ENCODE results near the gene ADORA2B. TPM values are rescaled to one million over a fixed set of nuclear protein-coding genes. Genes with fewer than 3 reads are reported as not detected.

Gene ADORA2B
- total RNA-seq, 1 donor from 2014 or later = 4.0 TPM

DNA sequence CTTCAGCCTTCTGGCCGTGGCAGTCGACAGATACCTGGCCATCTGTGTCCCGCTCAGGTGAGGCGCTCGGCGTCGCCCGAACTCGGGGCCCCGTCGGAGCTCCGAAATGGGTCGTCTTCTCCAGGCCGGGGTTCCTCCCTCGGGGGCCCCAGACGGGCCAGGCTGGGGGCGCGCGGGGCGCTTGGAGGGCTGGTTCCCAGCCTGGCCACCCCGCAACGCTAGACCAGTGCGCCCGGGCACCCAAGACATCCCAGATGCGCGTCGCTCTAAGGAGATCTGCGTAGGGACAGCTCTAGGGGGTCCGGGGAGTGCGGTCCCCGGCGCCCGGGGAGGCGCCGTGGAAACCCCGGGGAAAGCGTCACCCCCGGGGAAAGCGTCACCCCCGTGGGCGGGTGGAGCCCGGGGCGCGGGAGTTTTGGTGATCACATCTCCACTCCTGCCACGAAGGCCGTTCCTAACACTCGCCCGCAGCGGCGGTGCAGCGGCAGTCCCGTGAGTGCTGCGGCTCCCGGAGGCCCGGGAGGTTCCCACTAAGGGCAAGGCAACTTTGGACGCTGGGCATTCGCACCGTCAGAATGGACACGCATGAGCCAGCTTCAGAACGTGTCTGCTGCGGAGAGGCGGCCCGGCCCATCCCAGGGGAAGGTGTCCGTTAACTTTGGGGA is 729 bp downstream of the ADORA2B start:
- Histone ChIP-seq H3K79me2 (ENCODE audit: insufficient read depth, low read length) (peaks cover 51% of the 10 kb centered on the region), H3K4me2 (ENCODE audit: low read length) (peak overlapping the region; percentile 100), H3K27me3 (ENCODE audit: insufficient read depth, low read length) (no peaks in the 10 kb centered on the region), H3K4me3 (ENCODE audit: insufficient read depth, low read depth, low read length) (peak overlapping the region; percentile 90), H3K36me3 (ENCODE audit: insufficient read depth, low read length) (no peaks in the 10 kb centered on the region), H3K27ac (ENCODE audit: low read depth, low read length) (peak overlapping the region; percentile 84), H3K9me3 (ENCODE audit: insufficient read depth, low read depth, low read length) (no peaks in the 10 kb centered on the region), H2AFZ (ENCODE audit: low read depth, low read length) (peak overlapping the region; percentile 99), H3K9ac (ENCODE audit: low read length) (peak overlapping the region; percentile 94), H3K4me1 (ENCODE audit: insufficient read depth, low read length) (peaks cover 33% of the 10 kb centered on the region), H4K20me1 (ENCODE audit: insufficient read depth, low read length) (peaks cover 19% of the 10 kb centered on the region)
- Mint-ChIP-seq H3K36me3 (ENCODE audit: low read depth, unreplicated experiment) (peaks cover 2% of the 10 kb centered on the region), H3K4me1 (ENCODE audit: low read depth, unreplicated experiment) (peaks cover 8% of the 10 kb centered on the region), H3K27ac (ENCODE audit: unreplicated experiment) (no peak overlapping the region), H3K4me3 (ENCODE audit: unreplicated experiment) (peak overlapping the region; percentile 85), H3K9me3 (ENCODE audit: unreplicated experiment) (peaks cover 2% of the 10 kb centered on the region), H3K27me3 (ENCODE audit: low read depth, unreplicated experiment) (peaks cover 18% of the 10 kb centered on the region)
- DNase-seq (ENCODE audit: low read depth) = no peak
- TF ChIP-seq, protein P1, sequence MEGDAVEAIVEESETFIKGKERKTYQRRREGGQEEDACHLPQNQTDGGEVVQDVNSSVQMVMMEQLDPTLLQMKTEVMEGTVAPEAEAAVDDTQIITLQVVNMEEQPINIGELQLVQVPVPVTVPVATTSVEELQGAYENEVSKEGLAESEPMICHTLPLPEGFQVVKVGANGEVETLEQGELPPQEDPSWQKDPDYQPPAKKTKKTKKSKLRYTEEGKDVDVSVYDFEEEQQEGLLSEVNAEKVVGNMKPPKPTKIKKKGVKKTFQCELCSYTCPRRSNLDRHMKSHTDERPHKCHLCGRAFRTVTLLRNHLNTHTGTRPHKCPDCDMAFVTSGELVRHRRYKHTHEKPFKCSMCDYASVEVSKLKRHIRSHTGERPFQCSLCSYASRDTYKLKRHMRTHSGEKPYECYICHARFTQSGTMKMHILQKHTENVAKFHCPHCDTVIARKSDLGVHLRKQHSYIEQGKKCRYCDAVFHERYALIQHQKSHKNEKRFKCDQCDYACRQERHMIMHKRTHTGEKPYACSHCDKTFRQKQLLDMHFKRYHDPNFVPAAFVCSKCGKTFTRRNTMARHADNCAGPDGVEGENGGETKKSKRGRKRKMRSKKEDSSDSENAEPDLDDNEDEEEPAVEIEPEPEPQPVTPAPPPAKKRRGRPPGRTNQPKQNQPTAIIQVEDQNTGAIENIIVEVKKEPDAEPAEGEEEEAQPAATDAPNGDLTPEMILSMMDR (IDR thresholded peaks at IDR 0.05; ENCODE audit: insufficient read depth, low read depth, low read length) = no peak
- no peak for TF ChIP-seq EZH2 (IDR thresholded peaks at IDR 0.05; ENCODE audit: insufficient read depth, low read length)
- no peak for FAIRE-seq

DNA sequence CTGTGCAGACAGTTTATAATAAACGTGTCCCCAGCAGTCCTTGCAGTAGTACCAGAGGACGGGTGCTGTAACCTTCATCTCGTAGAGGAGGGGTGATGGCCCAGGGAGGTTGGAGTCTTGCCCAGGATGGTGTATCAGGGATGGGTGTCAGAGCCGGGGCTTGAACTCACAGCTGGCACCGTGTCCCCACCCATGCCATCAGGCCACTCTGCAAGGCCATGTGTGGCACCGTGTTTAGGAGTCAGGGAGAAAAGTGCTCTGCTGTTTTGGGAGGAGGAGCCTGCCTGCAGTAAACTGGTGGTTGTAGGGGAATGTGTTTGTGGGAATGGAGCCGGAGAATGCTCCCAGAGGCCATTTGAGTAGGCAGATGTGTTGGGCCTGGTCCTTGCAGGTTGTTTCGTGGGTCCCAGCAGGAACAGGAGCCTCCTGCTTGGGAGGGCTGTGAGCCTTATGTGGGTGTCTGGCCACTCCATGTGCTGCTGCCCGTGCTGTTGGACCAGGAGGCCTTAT is 1.7 kb downstream of the ADORA2B start:
- Histone ChIP-seq H3K36me3 (ENCODE audit: insufficient read depth, low read length) (no peaks in the 10 kb centered on the region), H3K27ac (ENCODE audit: low read depth, low read length) (peak overlapping the region; percentile 84), H3K9ac (ENCODE audit: low read length) (peak overlapping the region; percentile 94), H3K9me3 (ENCODE audit: insufficient read depth, low read depth, low read length) (no peaks in the 10 kb centered on the region), H3K4me1 (ENCODE audit: insufficient read depth, low read length) (peaks cover 33% of the 10 kb centered on the region), H3K79me2 (ENCODE audit: insufficient read depth, low read length) (peaks cover 61% of the 10 kb centered on the region), H3K27me3 (ENCODE audit: insufficient read depth, low read length) (no peaks in the 10 kb centered on the region), H3K4me3 (ENCODE audit: insufficient read depth, low read depth, low read length) (peak overlapping the region; percentile 90), H2AFZ (ENCODE audit: low read depth, low read length) (no peak overlapping the region), H3K4me2 (ENCODE audit: low read length) (peak overlapping the region; percentile 100), H4K20me1 (ENCODE audit: insufficient read depth, low read length) (peaks cover 27% of the 10 kb centered on the region)
- no peak for FAIRE-seq
- Mint-ChIP-seq H3K27me3 (ENCODE audit: low read depth, unreplicated experiment) (peaks cover 21% of the 10 kb centered on the region), H3K36me3 (ENCODE audit: low read depth, unreplicated experiment) (no peaks in the 10 kb centered on the region), H3K27ac (ENCODE audit: unreplicated experiment) (no peak overlapping the region), H3K4me1 (ENCODE audit: low read depth, unreplicated experiment) (peaks cover 8% of the 10 kb centered on the region), H3K4me3 (ENCODE audit: unreplicated experiment) (peak overlapping the region; percentile 85), H3K9me3 (ENCODE audit: unreplicated experiment) (peaks cover 2% of the 10 kb centered on the region)
- no peak for DNase-seq (ENCODE audit: low read depth)
- TF ChIP-seq, protein P1 (IDR thresholded peaks at IDR 0.05; ENCODE audit: insufficient read depth, low read depth, low read length) = no peak
- no peak for TF ChIP-seq EZH2 (IDR thresholded peaks at IDR 0.05; ENCODE audit: insufficient read depth, low read length)

DNA sequence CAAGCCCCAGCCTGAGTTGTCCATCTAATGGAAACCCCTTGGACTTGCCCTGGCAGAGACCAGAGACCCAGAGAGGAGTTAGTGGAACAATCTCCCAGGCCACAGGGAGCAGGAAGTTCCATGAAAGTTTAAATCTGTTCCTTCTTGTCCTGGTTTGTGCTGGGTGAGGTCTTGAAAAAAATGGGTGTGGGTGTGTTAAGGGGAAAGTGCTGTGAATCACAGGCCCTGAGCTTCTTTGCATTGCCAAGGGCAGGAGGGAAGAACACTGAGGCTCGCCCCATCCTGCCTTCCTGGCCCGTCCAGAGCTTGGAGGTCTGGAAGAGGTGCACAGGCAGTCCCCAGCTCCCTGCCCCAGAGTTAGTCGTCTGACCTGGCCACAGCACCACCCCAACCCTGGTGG is 2.3 kb downstream of the ADORA2B start:
- Histone ChIP-seq H3K27ac (ENCODE audit: low read depth, low read length) (peak overlapping the region; percentile 6), H3K9me3 (ENCODE audit: insufficient read depth, low read depth, low read length) (no peaks in the 10 kb centered on the region), H4K20me1 (ENCODE audit: insufficient read depth, low read length) (peaks cover 33% of the 10 kb centered on the region), H3K36me3 (ENCODE audit: insufficient read depth, low read length) (no peaks in the 10 kb centered on the region), H3K4me2 (ENCODE audit: low read length) (peak overlapping the region; percentile 100), H3K27me3 (ENCODE audit: insufficient read depth, low read length) (no peaks in the 10 kb centered on the region), H2AFZ (ENCODE audit: low read depth, low read length) (no peak overlapping the region), H3K4me3 (ENCODE audit: insufficient read depth, low read depth, low read length) (peak overlapping the region; percentile 90), H3K4me1 (ENCODE audit: insufficient read depth, low read length) (peaks cover 29% of the 10 kb centered on the region), H3K79me2 (ENCODE audit: insufficient read depth, low read length) (peaks cover 67% of the 10 kb centered on the region), H3K9ac (ENCODE audit: low read length) (peak overlapping the region; percentile 94)
- H3K4me1 Mint-ChIP-seq (ENCODE audit: low read depth, unreplicated experiment) = peaks cover 2% of the 10 kb centered on the region
- FAIRE-seq = no peak
- no peaks in the 10 kb centered on the region for H3K9me3 Mint-ChIP-seq (ENCODE audit: unreplicated experiment)
- TF ChIP-seq, protein P1 (IDR thresholded peaks at IDR 0.05; ENCODE audit: insufficient read depth, low read depth, low read length) = no peak
- no peak for TF ChIP-seq EZH2 (IDR thresholded peaks at IDR 0.05; ENCODE audit: insufficient read depth, low read length)
- H3K27ac Mint-ChIP-seq (ENCODE audit: unreplicated experiment) = no peak overlapping the region
- no peaks in the 10 kb centered on the region for H3K36me3 Mint-ChIP-seq (ENCODE audit: low read depth, unreplicated experiment)
- H3K4me3 Mint-ChIP-seq (ENCODE audit: unreplicated experiment) = peak overlapping the region; percentile 85
- peaks cover 21% of the 10 kb centered on the region for H3K27me3 Mint-ChIP-seq (ENCODE audit: low read depth, unreplicated experiment)
- no peak for DNase-seq (ENCODE audit: low read depth)
